HG03571 (cell line): Measurements from ENCODE around the gene SOX11.

ENCODE experiments used
- ATAC-seq: cut with Tn5 transposase; IDR thresholded peaks from one replicate; pipeline ENCODE4 v1.9.1; 2021; ENCODE audit not compliant: unreplicated experiment

SOX11 gene

GRCh38 chr2:5722236-5722635, 30.1 kb downstream of the SOX11 start:
- no peak for ATAC-seq

GRCh38 chr2:5723791-5724735, 31.9 kb downstream of the SOX11 start:
- no peak for ATAC-seq

GRCh38 chr2:5725072-5725471, 32.9 kb downstream of the SOX11 start:
- no peak for ATAC-seq

- no peak for ATAC-seq
These were observed 33.7 kb downstream of the SOX11 start for GRCh38 chr2:5725794-5726463.

- no peak for ATAC-seq
These were observed 35.1 kb downstream of the SOX11 start for GRCh38 chr2:5727235-5727634.

- ATAC-seq, result no peak
These were observed 37.2 kb downstream of the SOX11 start for GRCh38 chr2:5729416-5729815.

- no peak for ATAC-seq
These were observed 38.2 kb downstream of the SOX11 start for GRCh38 chr2:5730386-5730785.

- ATAC-seq, result no peak
These were observed 42.8 kb downstream of the SOX11 start for GRCh38 chr2:5734859-5735520.

- no peak for ATAC-seq
These were observed 43.3 kb downstream of the SOX11 start for GRCh38 chr2:5735521-5735861.

- ATAC-seq, result no peak
These were observed 43.9 kb downstream of the SOX11 start for GRCh38 chr2:5736050-5736449.

- no peak for ATAC-seq
These were observed 44.7 kb downstream of the SOX11 start for GRCh38 chr2:5736886-5737285.

GRCh38 chr2:5740053-5740452, 47.9 kb downstream of the SOX11 start:
- ATAC-seq, result no peak

- no peak for ATAC-seq
These were observed 48.6 kb downstream of the SOX11 start for GRCh38 chr2:5740817-5741216.

GRCh38 chr2:5741242-5741641, 49.1 kb downstream of the SOX11 start:
- ATAC-seq, result no peak

- ATAC-seq, result no peak
These were observed 49.9 kb downstream of the SOX11 start for GRCh38 chr2:5742126-5742525.

- no peak for ATAC-seq
These were observed 56.2 kb downstream of the SOX11 start for GRCh38 chr2:5748391-5748790.

- ATAC-seq, result no peak
These were observed 56.8 kb downstream of the SOX11 start for GRCh38 chr2:5748946-5749345.

GRCh38 chr2:5749347-5749746, 57.2 kb downstream of the SOX11 start:
- no peak for ATAC-seq
